Right atrium auricular region (tissue), 2 donors: ENCODE data around the gene IL1RN. TPM values are rescaled to one million over a fixed set of nuclear protein-coding genes. Genes with fewer than 3 reads are reported as not detected.

Source experiments
- DNase-seq: peaks from one replicate; pipeline ENCODE4 v3.0.0-alpha.2; 2019; ENCODE audit warnings: low spot score
- H3K27ac ChIP-seq, 2 donors: fragments of 200-600 bp; sonication (generic); 1 replicate in 1 of 2; 2 replicates in 1 of 2; pipeline ENCODE4 v1.5.1; 2016 to 2019
- H3K27me3 ChIP-seq, 2 donors: fragments of 200-600 bp; sonication (generic); one replicate each; pipeline versions ENCODE4 v1.5.1 to v1.6.0; 2017 to 2019
- H3K36me3 ChIP-seq: fragments of 200-600 bp; sonication (generic); one replicate; pipeline ENCODE4 v1.5.1; 2016
- H3K4me1 ChIP-seq, 2 donors: fragments of 200-600 bp; sonication (generic); one replicate each; pipeline versions ENCODE4 v1.5.1 to v1.6.0; 2017 to 2019
- H3K4me3 ChIP-seq, 2 donors: fragments of 200-600 bp; sonication (generic); 1 replicate in 1 of 2; 2 replicates in 1 of 2; pipeline ENCODE4 v1.5.1; 2017 to 2019; ENCODE audit warnings: mild to moderate bottlenecking in 1 of 2, moderate library complexity in 1 of 2
- H3K9me3 ChIP-seq, 2 donors: fragments of 200-600 bp; sonication (generic); one replicate each; pipeline ENCODE4 v1.5.1; 2019
- CTCF ChIP-seq, 2 donors: fragments of 200-600 bp; sonication (generic); IDR thresholded peaks; one replicate each; pipeline ENCODE4 v1.5.1; 2019; ENCODE audit warnings: antibody characterized with exemption in 2 of 2
- total RNA-seq, 2 donors: library from RNA; depleted of rRNA; stranded (reverse); fragments of >200 nt; gene quantifications; one replicate each; pipeline ENCODE4 v1.1.0, GENCODE V29; 2016

The IL1RN gene
- total RNA-seq, 2 donors from 2014 or later, result 0.41 to 1.3 TPM

- Histone ChIP-seq H3K9me3 (no peaks in the 10 kb centered on the region), H3K27me3 (no peaks in the 10 kb centered on the region), H3K27ac (no peak overlapping the region), H3K4me3 (no peak overlapping the region), H3K4me1 (no peaks in the 10 kb centered on the region), H3K36me3 (no peaks in the 10 kb centered on the region)
- peak; percentile 42 to 84 for TF ChIP-seq CTCF (IDR thresholded peaks at IDR 0.05)
- peak; percentile 57 for DNase-seq
These were observed 11.3 kb downstream of the IL1RN start for GRCh38 chr2:113138428-113139322.

DNA sequence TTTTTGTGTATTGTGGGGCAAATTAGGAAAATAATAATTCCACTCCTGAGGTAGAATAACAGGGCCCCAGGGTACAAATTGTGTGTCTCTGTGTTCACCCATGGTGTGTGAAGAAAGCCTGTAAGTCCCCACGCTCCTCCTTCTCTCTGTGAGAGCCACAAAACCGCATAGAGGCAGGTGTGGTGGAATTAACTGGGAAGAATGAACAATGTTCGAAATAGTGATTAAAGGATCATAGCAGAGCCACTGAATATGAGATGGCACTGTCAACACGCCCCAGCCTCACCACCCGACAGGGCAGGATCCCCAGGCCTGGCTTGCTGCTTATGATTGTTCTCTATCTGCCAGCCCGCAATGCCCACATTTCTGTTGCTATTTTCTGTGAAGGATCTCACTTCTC, 14.1 kb downstream of the IL1RN start:
- Histone ChIP-seq H3K36me3 (no peaks in the 10 kb centered on the region), H3K4me3 (no peak overlapping the region), H3K27ac (no peak overlapping the region), H3K9me3 (no peaks in the 10 kb centered on the region), H3K4me1 (no peaks in the 10 kb centered on the region), H3K27me3 (no peaks in the 10 kb centered on the region)
- no peak for TF ChIP-seq CTCF (IDR thresholded peaks at IDR 0.05)
- DNase-seq, result peak; percentile 47

DNA sequence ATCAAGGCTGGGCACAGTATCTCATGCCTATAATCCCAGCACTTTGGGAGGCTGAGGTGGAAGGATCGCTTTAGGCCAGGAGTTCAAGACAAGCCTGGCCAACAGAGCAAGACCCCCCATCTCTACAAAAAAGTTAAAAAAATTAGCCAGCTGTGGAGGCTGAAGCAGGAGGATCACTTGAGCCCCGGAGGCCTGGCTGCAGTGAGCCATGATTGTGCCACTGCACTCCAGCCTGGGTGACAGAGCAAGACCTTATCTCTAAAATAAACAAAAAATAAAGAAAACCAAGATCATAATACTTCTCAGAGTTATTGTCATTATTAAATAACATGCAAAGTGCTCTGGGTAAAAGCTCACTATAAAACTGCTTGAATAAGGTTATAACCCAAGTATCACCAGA, 14.9 kb downstream of the IL1RN start:
- TF ChIP-seq CTCF (IDR thresholded peaks at IDR 0.05), result no peak
- Histone ChIP-seq H3K27ac (no peak overlapping the region), H3K4me3 (no peak overlapping the region), H3K27me3 (no peaks in the 10 kb centered on the region), H3K4me1 (no peaks in the 10 kb centered on the region), H3K9me3 (no peaks in the 10 kb centered on the region), H3K36me3 (no peaks in the 10 kb centered on the region)
- DNase-seq, result no peak

DNA sequence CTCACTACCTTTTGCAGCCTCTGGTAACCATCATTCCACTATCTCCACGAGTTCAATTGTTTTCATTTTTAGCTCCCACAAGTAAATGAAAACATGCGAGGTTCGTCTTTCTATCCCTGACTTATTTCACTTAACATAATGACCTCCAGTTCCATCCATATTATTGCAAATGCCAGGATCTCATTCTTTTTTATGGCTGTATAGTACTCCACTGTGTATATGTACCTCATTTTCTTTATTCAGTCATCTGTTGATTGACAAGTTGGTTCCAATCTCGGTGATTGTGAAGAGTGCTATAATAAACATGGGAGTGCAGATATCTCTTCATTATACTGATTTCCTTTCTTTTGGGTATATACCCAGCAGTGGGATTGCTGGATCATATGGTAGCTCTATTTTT, 16.9 kb downstream of the IL1RN start:
- H3K9me3 ChIP-seq, result no peaks in the 10 kb centered on the region
- no peak for TF ChIP-seq CTCF (IDR thresholded peaks at IDR 0.05)

DNA sequence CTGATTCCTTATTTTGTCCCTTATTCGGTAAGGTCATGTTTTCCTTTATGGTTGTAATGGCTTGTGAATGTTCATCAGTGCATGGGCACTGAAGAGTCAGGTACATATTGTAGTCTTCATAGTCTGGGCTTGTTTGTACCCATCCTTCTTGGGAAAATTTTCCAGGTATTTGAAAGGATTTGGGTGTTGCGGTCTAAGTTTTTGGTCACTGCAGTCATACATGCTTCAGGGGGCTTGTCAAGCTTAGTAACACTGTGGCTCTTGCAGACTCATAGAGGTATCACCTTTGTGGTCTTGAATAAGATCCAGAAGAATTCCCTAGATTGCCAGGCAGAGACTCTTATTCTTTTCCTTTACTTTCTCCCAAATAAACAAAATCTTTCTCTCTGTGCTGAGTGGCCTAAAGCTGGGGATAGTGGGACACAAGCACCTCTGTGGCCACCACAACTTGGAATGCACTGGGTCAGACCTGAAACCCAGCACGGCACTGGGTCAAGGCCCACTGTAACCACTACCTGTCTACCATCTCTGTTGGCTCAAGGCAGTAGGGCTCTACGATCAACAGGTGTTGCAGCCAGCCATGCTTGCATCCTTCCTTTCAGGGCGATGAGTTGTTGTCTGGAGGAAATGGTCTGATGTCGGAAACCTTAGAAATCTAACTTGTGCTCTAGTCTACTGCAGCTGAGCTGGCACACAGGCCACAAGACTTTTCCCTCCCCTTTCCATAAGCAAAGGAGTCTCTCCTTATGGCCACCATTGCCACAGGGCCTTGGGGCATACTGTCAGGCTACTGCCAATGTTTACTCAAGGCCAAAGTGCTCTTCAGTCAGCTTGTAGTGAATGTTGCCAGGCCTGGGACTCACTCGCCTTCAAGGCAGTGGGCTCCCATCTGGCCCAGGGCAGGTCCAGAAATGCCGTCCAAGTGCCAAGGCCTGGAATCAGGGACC, 21.5 kb downstream of the IL1RN start:
- Histone ChIP-seq H3K27ac (no peak overlapping the region), H3K27me3 (no peaks in the 10 kb centered on the region), H3K9me3 (no peaks in the 10 kb centered on the region), H3K4me3 (no peak overlapping the region), H3K4me1 (no peaks in the 10 kb centered on the region), H3K36me3 (no peaks in the 10 kb centered on the region)
- TF ChIP-seq CTCF (IDR thresholded peaks at IDR 0.05), result no peak
- no peak for DNase-seq

More for the DNA sequence above, 16.9 kb downstream of the IL1RN start:
- Histone ChIP-seq H3K4me1 (no peaks in the 10 kb centered on the region), H3K27ac (no peak overlapping the region), H3K36me3 (no peaks in the 10 kb centered on the region), H3K4me3 (no peak overlapping the region), H3K27me3 (no peaks in the 10 kb centered on the region)
- no peak for DNase-seq
